NOMO-1 (cell line): Measurements from ENCODE around the gene RNF130.

Experiments
- DNase-seq, 2 experiments: peaks; one replicate each; lab custom pipeline; 2025; ENCODE audit not compliant: unreplicated experiment in 2 of 2; lab: John Stamatoyannopoulos, UW

RNF130 gene, protein sequence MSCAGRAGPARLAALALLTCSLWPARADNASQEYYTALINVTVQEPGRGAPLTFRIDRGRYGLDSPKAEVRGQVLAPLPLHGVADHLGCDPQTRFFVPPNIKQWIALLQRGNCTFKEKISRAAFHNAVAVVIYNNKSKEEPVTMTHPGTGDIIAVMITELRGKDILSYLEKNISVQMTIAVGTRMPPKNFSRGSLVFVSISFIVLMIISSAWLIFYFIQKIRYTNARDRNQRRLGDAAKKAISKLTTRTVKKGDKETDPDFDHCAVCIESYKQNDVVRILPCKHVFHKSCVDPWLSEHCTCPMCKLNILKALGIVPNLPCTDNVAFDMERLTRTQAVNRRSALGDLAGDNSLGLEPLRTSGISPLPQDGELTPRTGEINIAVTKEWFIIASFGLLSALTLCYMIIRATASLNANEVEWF

DNA sequence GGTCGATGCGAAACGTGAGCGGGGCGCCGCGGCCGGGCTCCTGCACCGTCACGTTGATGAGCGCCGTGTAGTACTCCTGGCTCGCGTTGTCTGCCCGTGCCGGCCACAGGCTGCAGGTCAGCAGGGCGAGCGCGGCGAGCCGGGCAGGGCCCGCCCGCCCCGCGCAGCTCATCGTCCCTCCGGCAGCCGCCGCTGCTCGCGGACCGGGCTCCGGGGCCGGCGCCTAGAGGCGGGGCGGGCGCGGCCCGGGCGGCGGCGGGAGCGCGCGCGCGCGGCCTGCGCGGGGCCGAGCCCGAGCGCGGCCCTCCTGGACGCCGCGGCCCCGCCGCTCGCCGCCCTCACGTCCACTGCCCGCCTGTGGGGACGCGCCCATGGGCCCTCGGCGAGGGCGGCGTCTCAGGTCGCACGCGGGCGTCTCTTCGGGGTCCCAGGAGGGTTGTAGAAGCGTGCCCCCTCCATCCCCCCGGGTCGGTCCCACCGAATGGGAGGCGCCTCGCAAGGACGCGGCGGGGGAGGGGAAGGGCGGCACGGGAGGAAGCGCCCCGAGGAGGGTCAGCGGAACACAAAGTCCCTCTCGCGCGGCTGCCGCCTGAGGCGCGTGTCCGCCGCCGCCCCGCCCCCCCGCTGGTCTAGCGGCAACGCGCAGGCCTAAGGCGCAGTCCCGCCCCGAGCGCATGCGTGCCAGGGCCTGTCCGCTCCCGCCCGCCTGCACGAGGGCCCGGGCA, at the start of gene RNF130:
RNF130 (minus strand) TSS at position 229 of the 725 bp plus-strand sequence; CDS start at position 172, 57 bp downstream.
- DNase-seq, result peak; percentile 86 to 93

DNA sequence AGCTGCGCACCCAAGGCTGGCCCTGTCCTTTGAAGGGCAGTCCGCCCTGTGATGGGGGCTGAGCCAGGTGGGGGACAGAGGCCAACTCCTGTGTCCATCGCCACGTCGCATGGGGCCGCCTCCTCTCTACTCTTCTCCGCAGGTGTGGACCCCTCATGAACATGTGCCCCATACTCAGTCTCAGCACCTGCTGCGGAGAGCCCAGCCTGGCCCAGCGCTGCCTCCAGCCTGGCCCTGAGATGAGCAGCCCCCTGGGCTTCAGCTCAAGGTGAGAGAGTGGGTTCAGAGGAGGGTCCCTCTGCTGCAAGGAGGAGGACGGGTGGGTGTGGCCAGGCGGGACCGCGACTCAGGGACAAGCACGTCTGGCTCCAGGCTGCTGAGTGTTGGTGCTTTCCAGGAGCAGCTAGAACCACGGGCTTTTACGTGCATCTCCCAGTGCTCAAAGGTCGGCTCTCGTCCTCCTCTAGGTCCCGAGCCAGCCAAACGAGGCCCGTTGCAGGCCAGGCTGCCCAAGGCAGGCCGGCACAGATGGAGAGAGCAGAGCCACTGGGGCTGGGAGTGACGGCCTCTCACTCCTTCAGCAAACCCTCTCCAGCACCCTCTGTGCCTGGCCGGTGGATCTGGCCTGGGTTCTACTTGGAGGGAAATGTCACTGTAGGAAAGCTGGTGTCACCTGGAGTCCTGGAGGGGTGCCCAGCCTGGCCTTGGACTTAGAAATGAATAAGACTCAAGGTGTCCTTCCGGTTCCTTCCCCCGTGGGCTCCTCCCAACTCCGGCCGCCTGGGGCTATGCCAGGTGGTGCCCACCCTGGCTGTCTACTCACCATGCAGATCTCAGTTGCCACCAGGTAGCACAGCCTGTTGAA, 48.9 kb upstream of the RNF130 start:
- DNase-seq, result no peak

DNA sequence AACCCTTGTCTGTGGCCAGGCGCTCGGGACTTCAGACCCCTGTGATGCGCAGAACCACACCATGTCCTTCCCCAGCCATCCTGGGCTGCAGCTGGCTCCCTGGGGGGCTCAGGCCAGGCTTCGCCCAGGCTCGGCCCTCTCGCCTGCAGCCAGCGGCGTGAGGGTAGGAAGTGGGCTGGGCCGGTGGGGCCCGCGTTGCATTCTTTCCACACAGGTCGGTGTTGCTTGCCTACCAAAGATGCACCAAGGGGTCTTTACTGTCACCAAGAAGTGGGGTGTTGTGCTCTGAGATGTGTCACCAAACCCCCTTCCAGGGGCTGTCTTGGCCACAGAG, 48.3 kb upstream of the RNF130 start:
- no peak for DNase-seq

DNA sequence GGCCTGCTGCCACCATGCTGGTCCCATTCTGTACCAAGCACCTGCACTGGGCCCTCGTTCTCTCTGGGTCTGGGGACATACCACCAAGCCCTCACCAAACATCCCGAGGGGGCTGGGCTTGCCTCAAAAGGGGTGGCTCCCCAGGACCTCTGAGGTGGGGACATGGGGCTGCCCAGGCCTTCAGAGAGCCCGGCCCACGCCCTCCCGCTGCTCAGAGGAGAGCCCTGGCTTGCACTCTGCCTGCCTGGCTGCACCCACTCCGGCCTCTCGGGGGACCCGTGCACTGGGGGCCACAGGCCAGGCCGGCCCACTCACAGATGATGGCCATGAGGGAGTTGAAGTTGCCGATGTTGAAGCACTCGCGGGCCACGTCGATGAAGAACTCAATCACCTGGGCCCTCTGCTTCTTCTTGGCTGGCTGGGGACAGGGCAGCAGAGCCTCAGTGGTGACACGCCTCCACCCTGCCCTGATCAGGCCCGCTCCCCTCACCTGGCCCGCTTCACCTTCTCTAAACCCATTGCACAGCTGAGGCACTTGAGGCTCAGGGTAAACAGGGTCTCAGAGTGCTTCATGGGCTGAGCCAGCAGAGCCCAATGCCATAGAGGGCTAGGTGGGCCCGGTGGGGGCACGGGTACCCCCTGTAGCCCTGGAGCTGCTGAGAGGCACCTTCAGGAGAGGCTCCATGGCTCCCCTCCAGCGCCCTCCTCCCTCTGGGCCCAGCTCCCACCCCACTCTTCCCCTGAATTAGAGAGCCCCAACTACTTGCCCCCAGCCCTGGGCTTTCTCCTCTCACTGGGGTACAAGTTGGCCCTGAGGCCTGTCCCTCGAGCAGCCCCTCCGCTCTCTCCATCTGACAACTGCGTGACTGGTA, 47.7 kb upstream of the RNF130 start:
- no peak for DNase-seq

DNA sequence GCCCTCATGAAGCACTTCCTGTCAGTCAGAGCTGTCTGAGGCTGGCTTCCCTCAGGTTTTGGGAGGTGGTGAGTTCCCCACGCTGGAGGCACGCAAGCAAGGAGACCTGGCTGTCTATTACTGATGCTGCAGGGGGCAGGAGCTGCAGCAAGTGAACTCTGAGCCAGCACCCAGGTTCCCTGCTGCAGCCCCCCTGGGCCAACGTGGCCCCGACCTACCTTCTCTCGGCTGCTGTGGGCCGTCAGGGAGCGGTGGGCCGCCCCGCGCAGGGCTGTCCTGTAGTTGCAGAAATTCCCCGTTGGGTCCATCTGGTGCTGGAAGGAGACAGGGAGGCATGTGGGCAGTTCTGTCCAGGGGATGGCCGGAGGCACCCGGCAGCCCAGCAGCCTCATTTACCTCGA, 46.8 kb upstream of the RNF130 start:
- DNase-seq, result no peak

DNA sequence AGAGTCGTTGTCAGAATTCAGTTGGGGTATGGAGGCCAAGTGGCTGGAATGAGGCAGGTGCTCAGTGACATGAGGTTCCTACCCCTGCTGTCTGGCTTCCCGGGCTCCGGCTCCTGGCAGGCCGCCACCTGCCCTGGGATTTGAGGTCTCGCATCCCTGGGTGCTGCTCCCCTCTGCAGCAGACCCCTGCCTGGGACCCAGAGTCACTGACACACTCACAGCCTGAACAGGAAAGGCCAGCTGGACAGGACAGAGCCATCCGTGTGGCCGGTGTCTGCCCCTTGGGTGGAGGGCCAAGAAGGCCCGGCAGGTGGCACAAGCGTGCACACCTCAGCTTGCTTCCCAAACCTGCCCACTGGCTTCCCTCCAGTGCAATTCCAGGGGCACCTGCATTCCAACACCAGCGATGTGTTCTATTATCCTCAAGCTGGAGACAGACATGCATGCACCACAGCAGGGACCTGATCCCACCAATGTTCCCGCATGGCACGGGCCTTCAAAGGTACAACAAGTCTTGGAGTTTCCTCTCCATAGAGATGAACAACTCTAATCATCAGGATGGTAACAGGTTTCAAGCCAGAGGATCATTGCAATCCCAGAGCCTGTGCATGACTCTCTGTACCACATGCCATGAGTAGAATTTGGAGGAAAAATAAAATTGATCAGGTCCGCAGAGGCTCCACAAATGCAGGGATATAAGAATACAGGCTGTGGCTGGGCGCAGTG, 45.6 kb upstream of the RNF130 start:
- DNase-seq, result no peak

DNA sequence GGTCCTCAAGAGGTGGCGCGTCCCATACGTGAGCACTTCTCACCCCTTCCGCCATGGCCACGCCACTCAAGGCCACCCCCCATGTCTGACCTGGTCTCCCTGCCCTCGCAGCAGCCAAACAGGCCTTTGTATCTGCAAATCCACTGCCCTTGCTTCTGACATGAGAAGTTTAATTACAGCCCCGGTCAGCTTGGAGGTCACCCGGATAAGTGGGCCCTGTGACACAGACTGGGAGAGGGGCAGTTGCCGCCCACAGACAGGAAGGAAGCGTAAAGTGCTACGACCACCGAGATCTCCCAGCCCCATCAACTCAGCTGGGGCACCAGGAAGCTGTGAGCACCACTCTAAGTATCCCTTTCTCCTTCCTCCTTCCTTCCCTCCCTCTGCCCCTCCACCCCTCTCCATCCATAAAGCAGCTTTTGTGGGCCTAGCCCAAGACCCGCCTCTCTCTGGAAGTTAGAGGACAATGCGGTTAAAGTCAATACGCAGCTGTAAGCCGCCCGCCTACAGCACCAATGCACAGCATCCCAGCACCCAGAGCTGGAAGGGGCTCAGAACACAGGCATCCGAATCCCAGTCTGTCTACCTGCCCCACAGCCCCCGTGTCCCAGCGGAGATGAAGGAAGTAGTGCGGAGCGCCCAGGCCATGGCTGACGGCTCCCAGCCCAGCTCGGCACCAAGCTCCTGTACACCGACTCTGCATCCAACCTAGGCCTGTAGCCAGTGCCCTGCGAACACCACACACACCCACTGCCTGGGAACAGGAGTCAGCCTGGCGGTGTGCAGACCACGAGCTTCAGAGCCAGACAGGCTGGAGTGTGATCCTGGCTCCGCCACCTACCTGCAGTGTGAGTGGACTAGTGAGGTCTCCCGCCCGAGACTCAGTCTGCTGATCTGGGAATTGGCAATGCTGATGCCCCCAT, 44.8 kb upstream of the RNF130 start:
- DNase-seq, result no peak

DNA sequence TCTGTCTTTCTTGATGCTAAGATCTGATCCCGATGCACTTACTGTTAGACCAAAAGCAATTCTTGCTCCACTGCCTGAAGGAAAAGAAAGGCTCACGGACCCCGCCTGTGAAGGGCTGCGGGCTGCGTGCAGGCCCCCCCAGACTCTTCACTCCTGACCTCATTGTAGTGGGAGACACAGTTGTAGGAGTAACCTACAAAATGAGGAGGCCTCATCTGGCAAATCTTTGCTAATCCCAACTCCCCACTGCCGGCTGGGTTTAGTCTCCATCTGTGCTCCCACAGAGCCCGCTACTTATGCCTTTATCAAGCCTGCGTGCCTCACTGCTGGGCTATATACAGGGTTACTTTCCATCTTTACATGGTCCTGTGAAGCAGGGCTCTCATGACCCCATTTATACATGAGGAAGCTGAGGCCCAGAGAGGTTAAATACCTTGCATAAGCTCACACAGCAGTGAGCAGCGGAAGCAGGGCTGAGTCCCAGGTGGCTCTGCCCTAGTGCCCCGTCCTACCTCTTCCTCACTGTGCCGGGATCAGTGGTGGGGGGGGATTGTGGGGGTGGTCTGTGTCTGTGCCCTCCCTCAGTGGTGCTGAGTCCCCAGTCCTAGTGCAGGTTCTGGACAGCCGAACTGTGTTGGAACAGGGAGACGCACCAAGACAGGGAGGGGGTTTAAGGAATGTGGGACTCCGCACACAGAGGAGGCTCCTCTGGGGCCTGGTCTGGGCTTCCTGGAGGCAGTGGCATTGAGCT, 43.9 kb upstream of the RNF130 start:
- DNase-seq, result no peak

DNA sequence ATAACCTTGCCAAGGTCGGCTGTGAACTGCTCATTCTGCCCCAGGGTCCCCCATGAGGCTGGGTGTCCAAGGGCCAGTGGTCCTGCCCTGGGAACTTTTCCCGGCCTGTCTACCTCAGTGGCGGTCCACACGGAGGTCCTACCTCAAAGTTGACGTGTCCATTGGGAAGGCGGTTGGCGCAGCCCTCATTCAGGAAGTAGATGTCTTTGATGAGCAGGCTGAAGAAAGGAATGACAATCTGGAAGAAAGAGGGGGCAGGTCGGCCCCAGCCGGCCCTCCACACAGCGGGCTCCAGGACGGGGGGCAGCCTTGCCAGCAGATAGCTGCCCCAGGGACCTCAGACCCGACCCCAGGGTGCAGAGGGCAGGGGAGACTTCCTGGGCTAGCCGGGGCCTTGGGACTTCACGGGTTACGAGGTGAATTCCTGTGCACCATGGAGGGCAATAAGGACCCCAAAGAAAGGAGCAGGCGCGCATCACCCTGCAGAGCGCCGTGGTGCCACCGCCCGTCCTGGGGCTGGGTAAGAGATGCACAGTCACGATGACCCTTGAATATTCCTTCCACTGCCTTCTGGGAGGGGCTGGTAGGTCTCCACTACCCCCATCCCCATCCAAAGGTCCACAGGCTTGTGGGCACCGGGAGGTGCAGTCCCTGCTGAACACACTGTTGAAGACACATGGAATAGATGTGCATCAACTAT, 42.9 kb upstream of the RNF130 start:
- DNase-seq, result no peak

DNA sequence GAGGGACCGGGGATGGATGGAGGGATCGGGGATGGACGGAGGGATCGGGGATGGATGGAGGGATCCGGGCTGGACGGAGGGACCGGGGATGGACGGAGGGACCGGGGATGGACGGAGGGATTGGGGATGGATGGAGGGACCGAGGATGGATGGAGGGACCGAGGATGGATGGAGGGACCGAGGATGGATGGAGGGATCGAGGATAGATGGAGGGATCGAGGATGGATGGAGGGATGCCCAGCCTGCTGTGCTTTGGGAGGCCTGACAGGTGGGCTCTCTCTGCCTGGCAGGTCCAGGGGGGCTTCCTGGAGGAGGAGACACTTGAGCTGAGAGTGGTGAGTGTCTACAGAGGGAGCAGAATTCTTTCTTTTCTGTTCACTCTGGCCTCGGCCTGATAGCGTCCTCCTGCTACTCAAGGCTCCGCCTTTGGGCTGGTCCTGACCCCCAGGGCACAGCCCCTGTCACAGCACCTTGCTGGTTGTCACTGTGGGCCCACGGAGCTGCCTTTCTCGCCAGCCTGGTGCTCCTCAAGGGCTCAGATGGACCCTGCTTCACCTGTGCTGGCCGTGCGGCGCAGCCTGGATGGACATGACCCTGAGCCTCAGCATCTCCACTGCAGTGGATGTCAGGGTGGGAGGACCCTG, 42.2 kb upstream of the RNF130 start:
- DNase-seq, result no peak

DNA sequence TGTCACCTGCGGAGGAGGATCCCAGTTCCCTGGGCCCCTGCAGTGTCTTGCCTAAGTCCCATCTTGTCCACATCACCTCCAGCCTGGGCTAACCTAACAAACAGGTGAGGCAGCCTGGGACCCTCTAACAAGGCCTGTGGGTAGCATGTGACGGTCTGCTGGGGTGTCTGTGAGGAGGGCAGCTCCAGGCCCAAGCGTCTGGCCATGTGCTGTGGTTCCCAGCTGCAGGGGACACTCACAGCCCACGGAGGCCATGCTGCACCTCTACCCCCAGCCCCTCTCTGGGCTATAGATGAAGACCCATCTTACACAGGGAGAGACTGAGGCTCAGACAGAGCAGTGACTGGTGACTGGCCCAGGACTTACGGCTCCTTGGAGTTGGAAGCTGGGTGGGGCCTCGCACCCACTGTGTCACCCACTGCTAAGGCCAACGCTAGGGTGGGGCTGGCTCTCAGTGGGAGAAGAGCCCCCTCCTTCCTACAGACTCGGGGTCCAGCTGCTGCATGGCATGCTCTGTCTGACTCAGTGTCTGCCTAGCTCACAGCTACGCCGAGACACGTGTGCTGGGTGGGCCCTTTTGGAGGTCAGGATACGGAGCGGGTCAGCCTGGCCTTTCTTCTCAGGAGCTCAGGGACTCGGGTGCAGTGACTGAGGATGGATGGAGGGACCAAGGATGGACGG, 40.8 kb upstream of the RNF130 start:
- no peak for DNase-seq

DNA sequence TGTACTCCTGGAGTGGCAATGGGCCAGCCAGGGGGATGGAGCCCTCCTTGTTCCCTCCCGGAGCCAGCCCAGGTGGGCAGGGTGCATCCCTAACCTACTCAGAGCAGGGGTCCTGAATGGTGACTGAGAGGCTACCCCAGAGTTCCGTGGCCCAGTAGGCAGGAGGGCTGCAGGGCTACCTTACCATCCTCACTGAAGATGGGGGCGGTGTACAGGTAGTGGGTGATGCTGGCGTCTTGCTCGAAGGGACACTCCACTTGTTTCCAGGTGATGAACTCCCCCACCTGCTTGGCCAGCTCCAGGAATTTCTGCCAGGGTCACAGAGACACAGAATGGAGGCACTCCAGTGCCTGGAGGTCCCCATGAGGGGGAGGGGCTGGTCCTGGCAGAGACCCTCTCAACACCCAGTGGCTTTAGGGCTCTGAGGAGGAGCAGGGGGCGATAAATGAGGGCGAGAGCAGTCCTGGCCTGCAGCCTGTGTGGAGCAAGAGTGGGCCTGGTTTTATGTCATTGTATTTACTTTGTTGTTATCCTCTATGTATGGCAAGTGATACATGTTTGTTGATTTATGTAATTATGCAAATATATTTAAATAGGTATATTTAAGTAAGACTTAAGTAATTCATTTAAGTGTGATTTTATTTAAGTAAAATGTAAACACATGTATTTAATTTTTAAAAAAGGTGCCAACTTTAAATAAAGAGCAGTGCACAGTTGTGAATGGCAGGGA, 39.9 kb upstream of the RNF130 start:
- no peak for DNase-seq

DNA sequence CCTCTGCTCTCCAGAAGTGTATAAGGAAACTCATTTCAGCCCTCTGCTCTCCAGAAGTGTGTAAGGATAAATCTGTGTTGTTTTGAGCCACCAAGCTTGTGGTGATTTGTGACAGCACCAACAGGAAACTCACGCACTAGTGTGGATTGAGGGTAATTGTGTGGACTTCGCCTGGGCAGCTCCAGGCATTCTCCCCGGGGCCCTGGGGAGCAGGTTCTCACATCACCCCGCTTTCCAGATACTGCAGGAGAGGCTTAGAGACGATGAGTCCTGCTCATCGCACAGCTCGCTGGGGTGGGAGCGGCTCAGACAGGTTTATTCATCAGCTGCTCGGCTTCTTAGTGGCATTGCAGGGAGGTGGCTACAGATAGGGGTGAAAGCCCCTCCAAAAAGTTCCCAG, 38.4 kb upstream of the RNF130 start:
- DNase-seq, result no peak

DNA sequence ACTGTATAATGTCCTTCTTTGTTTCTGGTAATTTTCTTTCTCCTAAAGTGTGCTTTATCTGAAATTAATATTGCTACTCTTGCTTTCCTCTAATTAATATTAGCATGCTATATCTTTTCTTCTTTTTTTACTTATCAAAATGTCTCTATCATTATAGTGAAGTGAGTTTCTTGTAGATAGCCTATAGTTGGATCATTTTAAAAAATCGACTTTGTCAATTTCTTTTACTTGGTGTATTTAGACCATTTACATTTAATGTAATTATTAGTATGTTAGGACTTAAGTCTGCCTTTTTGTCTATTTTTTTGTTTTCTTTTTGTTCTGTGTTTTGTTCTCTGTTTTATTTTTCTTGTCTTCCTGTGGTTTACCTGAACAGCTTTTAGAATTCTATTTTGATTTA, 35.4 kb upstream of the RNF130 start:
- no peak for DNase-seq

DNA sequence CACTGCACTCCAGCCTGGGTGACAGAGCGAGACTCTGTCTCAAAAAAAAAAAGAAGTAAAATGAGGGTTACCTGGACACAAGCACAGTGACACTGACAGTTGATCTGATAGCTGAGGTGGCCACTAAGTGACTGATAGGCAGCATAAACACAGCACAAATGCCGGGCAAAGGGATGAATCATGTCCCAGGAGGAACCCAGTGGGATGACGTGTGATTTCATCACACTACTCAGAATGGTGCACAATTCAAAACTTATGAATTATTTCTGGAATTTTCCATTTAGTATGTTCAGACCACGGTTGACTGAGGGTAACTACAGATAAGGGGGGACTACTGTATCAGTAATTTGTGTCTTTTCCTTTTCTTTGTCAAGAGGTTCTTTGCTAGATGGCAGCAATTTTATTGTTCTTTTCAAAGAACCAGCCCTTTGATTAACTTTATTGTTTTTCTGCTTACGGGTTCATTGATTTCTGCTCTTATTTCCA, 34.3 kb upstream of the RNF130 start:
- DNase-seq, result no peak

DNA sequence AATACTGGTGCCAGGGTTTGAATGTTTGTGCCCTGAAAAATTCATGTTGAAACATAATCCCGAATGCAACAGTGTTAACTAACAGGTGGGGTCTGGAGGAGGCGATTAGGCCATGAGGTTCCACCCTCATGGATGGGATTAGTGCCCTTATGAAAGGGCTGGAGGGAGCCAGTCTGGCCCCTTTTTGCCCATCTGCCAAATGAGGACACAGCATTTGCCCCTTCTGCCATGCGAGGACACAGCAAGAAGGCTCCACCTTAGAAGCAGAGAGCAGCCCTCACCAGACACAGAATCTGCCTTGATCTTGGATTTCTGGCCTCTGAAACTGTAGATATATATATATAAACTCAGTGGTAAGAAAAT, 32.6 kb upstream of the RNF130 start:
- DNase-seq, result no peak
